DMS114 treated with DMSO at 0.1 percent for 48 hours (cell line): Measurements from ENCODE around the gene NECAB3.
"Not testable (repeated sequence)": the region's sequence is repeated elsewhere in the genome, so short reads cannot be mapped to it uniquely, and the experiment has no call there.

Source experiments
- DNase-seq: peaks from one replicate; lab custom pipeline; 2025; ENCODE audit not compliant: unreplicated experiment; lab: John Stamatoyannopoulos, UW

The NECAB3 gene

GRCh38 chr20:33650753-33651561 is 23.3 kb downstream of the NECAB3 start:
- no peak for DNase-seq

DNA sequence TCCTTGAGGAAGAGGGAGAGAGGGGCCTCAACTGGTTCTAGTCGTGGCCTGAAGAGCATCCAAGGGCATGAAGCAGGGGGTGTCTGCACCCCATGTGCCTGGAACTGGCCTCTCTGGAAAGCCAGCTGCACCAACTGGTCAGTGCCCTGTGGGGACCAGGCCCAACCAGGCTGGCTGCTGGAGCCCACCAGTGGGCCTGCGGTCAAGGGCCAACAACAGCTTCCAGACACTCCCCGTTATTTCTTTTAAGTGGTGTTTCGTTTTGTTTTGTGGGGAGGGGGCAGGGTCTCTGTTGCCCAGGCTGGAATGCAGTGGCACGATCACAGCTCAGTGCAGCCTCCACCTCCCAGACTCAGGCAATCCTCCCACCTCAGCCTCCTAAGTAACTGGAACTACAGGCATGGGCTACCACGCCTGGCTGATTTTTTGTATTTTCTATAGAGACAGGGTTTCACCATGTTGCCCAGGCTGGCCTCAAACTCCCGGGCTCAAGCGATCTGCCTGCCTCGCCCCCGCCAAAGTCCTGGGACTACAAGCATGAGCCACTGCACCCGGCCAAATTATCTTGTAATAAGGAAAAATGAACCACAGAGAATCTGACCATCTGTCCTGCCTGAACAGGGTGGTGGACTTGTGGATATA is 24.0 kb downstream of the NECAB3 start:
- no peak for DNase-seq

- DNase-seq = no peak
Observed at GRCh38 chr20:33649201-33649681, 25.0 kb downstream of the NECAB3 start.

GRCh38 chr20:33648396-33649004 is 25.7 kb downstream of the NECAB3 start:
- DNase-seq = no peak

GRCh38 chr20:33647603-33648395 is 26.4 kb downstream of the NECAB3 start:
- DNase-seq = no peak

GRCh38 chr20:33646959-33647602 is 27.1 kb downstream of the NECAB3 start:
- not testable (repeated sequence) for DNase-seq

GRCh38 chr20:33646191-33646590 is 28.0 kb downstream of the NECAB3 start:
- no peak for DNase-seq

DNA sequence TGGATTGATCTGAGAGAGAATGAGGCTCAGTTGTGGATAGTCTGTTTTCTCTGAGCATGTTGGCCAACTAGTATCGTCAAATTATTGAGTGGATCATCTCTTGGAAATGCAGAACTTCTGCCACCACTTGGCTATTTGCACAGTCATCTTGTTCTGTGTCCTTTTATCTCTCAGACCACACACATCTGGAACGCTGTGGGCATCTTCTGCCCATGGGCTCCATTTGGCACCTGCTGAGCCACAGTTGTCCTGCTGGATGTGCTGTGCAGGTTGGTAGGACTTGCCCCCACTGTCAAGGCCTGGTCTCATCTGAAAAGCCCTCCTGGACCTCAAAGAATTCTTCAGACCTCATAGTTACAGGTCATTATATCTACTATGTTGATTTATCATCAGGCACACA is 28.8 kb downstream of the NECAB3 start:
- DNase-seq = no peak

DNA sequence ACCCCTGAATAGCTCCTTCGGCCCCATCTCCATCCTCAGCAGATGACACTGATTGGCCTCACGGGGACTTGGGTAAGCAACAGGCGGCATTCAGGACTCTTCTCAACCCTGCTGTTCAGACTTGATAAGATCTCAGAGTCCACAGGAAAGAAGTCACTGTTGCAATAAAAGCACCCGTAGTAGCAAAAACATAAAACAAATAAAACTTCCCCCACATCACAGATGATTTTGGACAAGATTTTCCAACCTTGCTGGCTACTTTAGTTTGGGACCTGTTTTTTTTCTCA is 29.2 kb downstream of the NECAB3 start:
- DNase-seq = no peak

DNA sequence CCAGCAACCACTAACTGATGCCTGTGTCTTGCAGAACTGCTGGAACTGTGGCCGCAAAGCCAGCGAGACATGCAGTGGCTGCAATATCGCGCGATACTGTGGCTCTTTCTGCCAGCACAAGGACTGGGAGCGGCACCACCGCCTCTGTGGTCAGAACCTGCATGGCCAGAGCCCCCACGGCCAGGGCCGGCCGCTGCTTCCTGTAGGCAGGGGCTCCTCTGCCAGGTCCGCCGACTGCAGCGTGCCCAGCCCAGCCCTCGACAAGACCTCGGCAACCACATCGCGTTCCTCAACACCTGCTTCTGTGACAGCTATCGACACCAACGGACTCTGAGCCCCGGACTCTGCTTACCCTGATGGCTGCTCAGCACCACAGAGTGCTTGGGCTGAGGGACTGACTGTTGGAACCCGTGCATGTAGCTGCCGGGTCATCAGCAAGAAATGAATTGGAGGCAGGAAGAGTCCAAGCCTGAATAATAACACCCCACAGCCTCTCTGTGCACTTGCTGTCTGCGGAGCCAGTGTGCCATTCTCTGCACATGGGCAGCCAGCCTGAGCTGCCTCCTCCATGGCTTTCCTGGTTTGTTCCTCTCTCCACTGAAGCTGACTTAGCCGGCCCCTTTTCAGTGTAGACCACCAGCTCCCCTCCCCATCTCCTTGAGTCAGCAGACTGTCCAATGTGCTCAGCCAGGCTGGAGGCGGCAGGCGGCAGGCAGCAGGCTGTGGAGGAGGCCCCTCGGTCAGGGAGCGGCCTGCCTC is 29.7 kb downstream of the NECAB3 start:
- DNase-seq = no peak

GRCh38 chr20:33640287-33640686 is 33.9 kb downstream of the NECAB3 start:
- no peak for DNase-seq

- no peak for DNase-seq
Observed at GRCh38 chr20:33636776-33637175, 37.5 kb downstream of the NECAB3 start.

DNA sequence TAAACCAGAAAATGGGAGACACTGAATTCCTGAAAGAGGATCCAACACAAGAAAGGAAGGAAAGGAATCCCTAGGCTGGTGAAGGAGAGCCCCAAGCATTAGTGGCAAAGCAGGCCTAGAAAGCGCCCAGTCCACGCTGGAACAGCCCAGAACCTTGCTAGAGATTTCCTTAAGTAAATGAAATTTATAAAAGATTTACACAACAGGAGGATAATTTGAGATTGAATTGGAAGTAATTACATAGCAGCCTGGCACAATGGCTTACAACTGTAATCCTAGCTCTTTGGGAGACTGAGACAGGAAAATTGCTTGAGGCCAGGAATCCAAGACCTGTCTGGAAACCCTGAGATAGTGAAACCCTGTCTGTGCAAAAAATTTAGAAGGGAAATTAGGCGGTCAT is 38.9 kb downstream of the NECAB3 start:
- DNase-seq = no peak

GRCh38 chr20:33631910-33632309 is 42.3 kb downstream of the NECAB3 start:
- DNase-seq = not testable (repeated sequence)

GRCh38 chr20:33630507-33630906 is 43.7 kb downstream of the NECAB3 start:
- no peak for DNase-seq

DNA sequence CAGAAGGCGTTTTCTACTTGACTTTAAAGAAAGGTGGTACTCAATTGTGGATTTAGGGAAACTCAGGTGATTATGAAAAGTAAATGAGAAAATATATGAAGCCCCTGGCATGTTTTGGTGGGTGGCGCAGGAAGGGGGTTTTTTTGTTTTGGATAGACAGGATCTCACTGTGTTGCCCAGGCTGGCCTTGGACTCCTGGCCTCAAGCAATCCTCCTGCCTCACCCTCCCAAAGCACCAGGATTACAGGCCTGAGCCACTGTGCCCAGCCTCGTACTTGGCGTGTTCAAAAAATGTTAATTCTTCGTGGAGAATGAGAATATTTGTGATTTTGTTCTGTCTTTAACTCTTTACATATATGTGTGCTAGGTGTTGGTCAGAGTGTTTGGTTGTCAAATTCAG is 44.2 kb downstream of the NECAB3 start:
- DNase-seq = no peak

DNA sequence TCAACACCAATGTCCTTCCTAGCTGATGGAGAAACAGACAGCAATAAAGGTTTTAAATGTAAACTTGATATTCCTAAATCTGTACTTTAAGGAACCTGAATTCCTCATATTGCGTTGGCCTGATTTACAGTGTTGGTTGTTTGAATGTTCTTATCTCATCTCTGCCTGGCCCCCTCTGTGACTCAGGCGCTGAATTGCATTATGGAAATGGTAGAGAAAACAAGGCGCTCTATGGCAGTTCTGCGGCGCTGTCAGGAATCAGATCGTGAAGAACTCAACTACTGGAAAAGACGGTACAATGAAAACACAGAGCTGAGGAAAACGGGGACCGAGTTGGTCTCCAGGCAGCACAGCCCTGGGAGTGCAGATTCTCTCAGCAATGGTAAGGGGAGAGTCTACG is 44.7 kb downstream of the NECAB3 start:
- DNase-seq = no peak

DNA sequence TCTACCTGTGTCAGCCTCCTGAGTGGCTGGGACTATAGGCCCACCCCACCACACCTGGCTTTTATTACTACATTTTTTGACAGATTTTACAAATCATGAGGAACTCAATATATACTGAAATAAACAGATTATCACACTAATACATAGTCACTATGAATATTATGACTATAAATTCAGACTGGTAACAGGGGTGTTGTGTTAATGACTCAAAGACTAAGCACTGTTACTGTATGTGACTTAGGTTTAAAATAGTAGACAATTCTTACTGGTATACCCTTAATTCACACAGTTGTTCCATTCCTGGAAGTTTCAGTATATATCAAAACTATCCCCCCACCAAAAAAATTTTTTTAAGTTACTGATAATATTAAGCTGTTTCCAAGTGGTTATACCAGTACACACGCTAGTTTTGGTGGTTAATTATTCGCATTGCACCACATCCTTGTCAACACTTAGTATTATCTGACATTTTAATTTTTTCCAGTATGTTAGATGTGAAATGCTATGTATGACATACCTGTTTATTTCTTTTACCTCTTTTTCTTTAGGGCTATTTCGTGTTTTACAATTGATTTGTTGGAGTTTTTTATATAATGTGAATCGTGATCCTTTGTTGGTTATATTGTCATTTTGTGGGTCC is 46.5 kb downstream of the NECAB3 start:
- DNase-seq = no peak

GRCh38 chr20:33626190-33626589 is 48.0 kb downstream of the NECAB3 start:
- DNase-seq = no peak

DNA sequence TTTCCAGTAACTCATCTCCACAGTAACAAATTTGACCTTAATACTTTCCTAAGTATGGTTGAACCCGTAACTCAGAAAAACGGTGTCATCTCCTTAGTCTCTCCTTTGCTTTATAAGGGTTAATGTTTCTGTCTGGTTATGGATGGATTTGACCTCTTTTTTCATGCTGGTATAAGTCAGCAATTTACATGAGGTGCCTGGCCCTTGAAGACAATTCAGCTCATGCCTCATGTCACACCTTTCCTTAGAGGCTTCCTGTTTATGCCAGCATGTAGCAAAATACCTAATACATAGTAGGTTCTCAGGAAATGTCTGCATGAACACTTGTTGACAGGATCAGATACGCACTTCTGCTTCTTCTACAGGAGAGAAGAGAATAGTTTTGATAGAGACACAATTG is 49.8 kb downstream of the NECAB3 start:
- DNase-seq = no peak
